ENCODE results near the gene TMEM62.

DNA sequence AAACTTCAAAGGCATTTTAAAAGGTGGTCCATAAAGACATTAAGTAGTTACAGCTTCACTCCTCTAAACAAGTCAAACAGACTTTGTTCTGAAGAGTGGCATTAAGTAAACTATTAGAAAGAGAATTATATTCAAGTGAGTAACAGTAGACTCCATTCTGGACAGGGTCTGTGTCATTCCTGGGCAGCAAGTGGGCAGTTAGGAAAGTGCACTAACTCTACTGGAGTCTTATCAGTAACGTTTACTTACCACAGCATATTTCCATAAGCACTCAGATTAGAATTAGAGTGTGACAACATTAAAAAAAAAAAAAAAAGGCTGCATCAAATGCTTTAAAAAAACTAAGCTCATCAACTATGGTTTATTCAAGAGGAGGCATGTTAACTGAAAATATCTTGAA, 38.1 kb upstream of the TMEM62 start:
- TF ChIP-seq, protein P1, sequence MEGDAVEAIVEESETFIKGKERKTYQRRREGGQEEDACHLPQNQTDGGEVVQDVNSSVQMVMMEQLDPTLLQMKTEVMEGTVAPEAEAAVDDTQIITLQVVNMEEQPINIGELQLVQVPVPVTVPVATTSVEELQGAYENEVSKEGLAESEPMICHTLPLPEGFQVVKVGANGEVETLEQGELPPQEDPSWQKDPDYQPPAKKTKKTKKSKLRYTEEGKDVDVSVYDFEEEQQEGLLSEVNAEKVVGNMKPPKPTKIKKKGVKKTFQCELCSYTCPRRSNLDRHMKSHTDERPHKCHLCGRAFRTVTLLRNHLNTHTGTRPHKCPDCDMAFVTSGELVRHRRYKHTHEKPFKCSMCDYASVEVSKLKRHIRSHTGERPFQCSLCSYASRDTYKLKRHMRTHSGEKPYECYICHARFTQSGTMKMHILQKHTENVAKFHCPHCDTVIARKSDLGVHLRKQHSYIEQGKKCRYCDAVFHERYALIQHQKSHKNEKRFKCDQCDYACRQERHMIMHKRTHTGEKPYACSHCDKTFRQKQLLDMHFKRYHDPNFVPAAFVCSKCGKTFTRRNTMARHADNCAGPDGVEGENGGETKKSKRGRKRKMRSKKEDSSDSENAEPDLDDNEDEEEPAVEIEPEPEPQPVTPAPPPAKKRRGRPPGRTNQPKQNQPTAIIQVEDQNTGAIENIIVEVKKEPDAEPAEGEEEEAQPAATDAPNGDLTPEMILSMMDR (IDR thresholded peaks at IDR 0.05) = no peak
- no peak for TF ChIP-seq POLR2A (IDR thresholded peaks at IDR 0.05)
